Measurements from ENCODE around the gene SH3BP2. TPM values are rescaled to one million over a fixed set of nuclear protein-coding genes. Genes with fewer than 3 reads are reported as not detected.

SH3BP2 gene
- total and polyA plus RNA-seq, 2 donors from 2014 or later = 27.3 to 128 TPM

DNA sequence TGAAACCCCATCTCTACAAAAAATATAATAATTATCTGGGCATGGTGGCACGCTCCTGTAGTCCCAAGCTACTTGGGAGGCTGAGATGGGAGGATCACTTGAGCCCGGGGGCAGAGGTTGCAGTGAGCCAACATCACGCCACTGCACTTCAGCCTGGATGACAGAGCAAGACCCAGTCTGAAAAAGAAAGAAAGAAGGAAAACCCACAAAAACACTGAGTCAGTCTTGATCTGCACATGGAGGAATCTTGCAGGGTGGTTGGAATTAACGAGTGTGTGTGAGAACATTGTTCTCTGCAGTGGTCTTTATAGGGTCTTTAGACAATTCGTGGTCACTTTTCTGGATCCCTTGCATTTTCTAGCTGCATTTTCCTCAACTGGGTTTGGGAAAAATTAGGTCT is 74.0 kb downstream of the SH3BP2 start:
- Histone ChIP-seq H3K4me1 (ENCODE audit: control insufficient read depth in 2 of 3, insufficient read depth in 2 of 3, low read depth in 1 of 3, low read length in 3 of 3) (peaks cover 12 to 51% (median 42%) of the 10 kb centered on the region in 3 donors), H3K4me3 (ENCODE audit: low read length in 3 of 3) (no peak overlapping the region), H3K27me3 (ENCODE audit: control insufficient read depth, insufficient read depth, low read length) (no peaks in the 10 kb centered on the region), H3K36me3 (ENCODE audit: control insufficient read depth in 2 of 3, insufficient read depth in 3 of 3, low read length in 3 of 3) (no peaks in the 10 kb centered on the region), H3K9ac (ENCODE audit: low read length in 3 of 3) (no peak overlapping the region), H3K27ac (ENCODE audit: low read depth in 2 of 2, low read length in 2 of 2) (peak overlapping the region; percentile 81 to 83), H3K9me3 (ENCODE audit: control insufficient read depth in 2 of 3, insufficient read depth in 1 of 3, low read length in 3 of 3) (no peaks in the 10 kb centered on the region)
- FAIRE-seq (no peak), DNase-seq (no peak)
- intact Hi-C loops (cut with DNase I) = no loop called here
- TF ChIP-seq, protein P1, sequence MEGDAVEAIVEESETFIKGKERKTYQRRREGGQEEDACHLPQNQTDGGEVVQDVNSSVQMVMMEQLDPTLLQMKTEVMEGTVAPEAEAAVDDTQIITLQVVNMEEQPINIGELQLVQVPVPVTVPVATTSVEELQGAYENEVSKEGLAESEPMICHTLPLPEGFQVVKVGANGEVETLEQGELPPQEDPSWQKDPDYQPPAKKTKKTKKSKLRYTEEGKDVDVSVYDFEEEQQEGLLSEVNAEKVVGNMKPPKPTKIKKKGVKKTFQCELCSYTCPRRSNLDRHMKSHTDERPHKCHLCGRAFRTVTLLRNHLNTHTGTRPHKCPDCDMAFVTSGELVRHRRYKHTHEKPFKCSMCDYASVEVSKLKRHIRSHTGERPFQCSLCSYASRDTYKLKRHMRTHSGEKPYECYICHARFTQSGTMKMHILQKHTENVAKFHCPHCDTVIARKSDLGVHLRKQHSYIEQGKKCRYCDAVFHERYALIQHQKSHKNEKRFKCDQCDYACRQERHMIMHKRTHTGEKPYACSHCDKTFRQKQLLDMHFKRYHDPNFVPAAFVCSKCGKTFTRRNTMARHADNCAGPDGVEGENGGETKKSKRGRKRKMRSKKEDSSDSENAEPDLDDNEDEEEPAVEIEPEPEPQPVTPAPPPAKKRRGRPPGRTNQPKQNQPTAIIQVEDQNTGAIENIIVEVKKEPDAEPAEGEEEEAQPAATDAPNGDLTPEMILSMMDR (IDR thresholded peaks at IDR 0.05; ENCODE audit: borderline replicate concordance, extremely low read depth, insufficient read depth) = no peak

DNA sequence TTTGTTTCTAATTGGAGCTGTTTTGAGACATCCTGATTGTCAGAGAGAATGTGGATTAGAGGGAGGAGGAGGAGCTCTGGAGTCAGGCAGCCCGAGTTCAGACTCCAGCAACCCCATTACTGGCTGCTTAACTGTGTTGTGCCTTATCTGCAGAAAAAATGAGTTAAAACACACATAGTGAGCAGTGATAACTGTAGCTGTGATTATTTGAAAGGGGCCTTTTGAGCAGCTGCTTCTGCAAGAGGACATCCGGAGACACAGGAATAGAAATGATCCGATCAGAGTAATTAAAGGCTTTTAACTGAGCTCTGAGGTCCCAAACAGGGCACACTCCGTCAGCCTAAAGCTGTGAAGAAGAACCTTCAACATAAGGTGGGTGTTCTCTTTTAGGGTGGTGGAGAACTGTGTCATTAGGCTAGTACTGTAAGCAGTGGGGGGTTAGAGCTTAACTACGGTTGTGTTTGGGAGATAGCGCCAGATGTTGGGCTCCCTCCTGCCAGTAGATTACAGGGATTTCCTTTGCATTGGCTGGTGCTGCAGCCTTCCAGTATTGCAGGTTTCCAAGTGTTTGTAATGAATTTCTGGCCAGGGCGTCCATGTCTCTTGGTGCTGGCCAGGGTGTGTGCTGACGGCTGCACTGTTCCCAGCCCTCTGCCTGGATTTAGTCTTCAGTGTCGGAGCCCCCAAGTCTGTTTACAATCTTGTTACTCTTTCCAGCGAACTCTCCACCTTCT is 75.0 kb downstream of the SH3BP2 start:
- Histone ChIP-seq H3K27ac (ENCODE audit: low read depth in 2 of 2, low read length in 2 of 2) (peak overlapping the region; percentile 81 to 83), H3K9me3 (ENCODE audit: control insufficient read depth in 2 of 3, insufficient read depth in 1 of 3, low read length in 3 of 3) (no peaks in the 10 kb centered on the region), H3K4me3 (ENCODE audit: low read length in 3 of 3) (peak overlapping the region; percentile 17 to 71 (median 63)), H3K4me1 (ENCODE audit: control insufficient read depth in 2 of 3, insufficient read depth in 2 of 3, low read depth in 1 of 3, low read length in 3 of 3) (peaks cover 10 to 42% (median 32%) of the 10 kb centered on the region in 3 donors), H3K27me3 (ENCODE audit: control insufficient read depth, insufficient read depth, low read length) (no peaks in the 10 kb centered on the region), H3K36me3 (ENCODE audit: control insufficient read depth in 2 of 3, insufficient read depth in 3 of 3, low read length in 3 of 3) (no peaks in the 10 kb centered on the region), H3K9ac (ENCODE audit: low read length in 3 of 3) (peak overlapping the region in 2 of 3 donors; percentile 11 to 68)
- intact Hi-C loops (cut with DNase I) = no loop called here
- TF ChIP-seq, protein P1 (IDR thresholded peaks at IDR 0.05; ENCODE audit: borderline replicate concordance, extremely low read depth, insufficient read depth) = no peak
- DNase-seq (peak in 1 of 5 donors; percentile 47), FAIRE-seq (no peak)

DNA sequence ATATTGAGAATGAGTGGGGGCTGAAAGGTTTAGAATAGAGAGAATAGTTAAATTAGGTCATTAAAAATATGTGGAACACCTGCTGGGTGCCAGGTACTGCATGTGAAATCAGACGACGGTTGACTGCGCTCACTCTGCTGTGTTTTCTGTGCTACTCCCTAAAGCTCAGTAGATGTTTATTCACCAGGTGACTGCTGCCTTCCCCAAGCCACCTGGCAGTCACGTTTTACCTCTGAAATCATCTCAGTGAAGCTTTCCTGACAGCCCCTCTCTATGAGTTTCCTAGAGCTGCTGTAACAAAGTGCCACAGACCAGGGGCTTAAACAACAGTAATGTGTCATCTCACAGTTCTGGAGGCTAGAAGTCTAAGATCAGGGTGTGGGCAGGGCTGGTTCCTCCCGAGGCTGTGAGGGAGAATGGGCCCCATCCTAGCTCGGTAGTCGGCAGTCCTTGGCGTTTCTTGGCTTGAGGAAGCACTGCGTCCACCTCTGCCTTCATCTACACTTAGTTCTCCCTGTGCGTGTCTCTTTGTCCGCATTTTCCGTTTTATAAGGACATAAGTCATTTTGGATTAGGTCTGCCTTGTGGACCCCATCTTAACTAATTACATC is 76.1 kb downstream of the SH3BP2 start:
- DNase-seq (no peak), FAIRE-seq (no peak)
- Histone ChIP-seq H3K4me1 (ENCODE audit: control insufficient read depth in 2 of 3, insufficient read depth in 2 of 3, low read depth in 1 of 3, low read length in 3 of 3) (peaks cover 10 to 49% (median 32%) of the 10 kb centered on the region in 3 donors), H3K27ac (ENCODE audit: low read depth in 2 of 2, low read length in 2 of 2) (peak overlapping the region; percentile 81 to 83), H3K27me3 (ENCODE audit: control insufficient read depth, insufficient read depth, low read length) (no peaks in the 10 kb centered on the region), H3K4me3 (ENCODE audit: low read length in 3 of 3) (peak overlapping the region in 2 of 3 donors; percentile 63 to 71), H3K36me3 (ENCODE audit: control insufficient read depth in 2 of 3, insufficient read depth in 3 of 3, low read length in 3 of 3) (no peaks in the 10 kb centered on the region), H3K9ac (ENCODE audit: low read length in 3 of 3) (peak overlapping the region in 2 of 3 donors; percentile 43 to 68), H3K9me3 (ENCODE audit: control insufficient read depth in 2 of 3, insufficient read depth in 1 of 3, low read length in 3 of 3) (no peaks in the 10 kb centered on the region)
- intact Hi-C loops (cut with DNase I) = no loop called here
- TF ChIP-seq, protein P1 (IDR thresholded peaks at IDR 0.05; ENCODE audit: borderline replicate concordance, extremely low read depth, insufficient read depth) = no peak

Measured in kidney (tissue), 14 donors.